DND-41 (cell line): ENCODE results near the gene SHCBP1.

Experiments
- ATAC-seq: fragments of 200-7000 bp; cut with Tn5 transposase; 3 replicates; pipeline ENCODE4 v1.9.1; 2021; ENCODE audit warnings: low read depth; ENCODE audit not compliant: insufficient read depth
- DNase-seq: peaks from one replicate; pipeline ENCODE4 v3.0.0-alpha.2; 2020
- H2AFZ ChIP-seq: 2 replicates; pipeline ENCODE4 v1.6.0; 2012; ENCODE audit warnings: low read depth, low read length
- H3K27ac ChIP-seq: 2 replicates; pipeline ENCODE4 v1.5.1; 2012; ENCODE audit warnings: low read length, inconsistent platforms
- H3K27me3 ChIP-seq: fragments of 200-600 bp; sonication (generic); 2 replicates; pipeline ENCODE4 v1.6.0; 2012; ENCODE audit warnings: low read length, mild to moderate bottlenecking, inconsistent platforms; ENCODE audit not compliant: insufficient read depth, poor library complexity
- H3K36me3 ChIP-seq: 2 replicates; pipeline ENCODE4 v1.5.1; 2012; ENCODE audit warnings: low read length, inconsistent platforms; ENCODE audit not compliant: insufficient read depth
- H3K4me1 ChIP-seq: 2 replicates; pipeline ENCODE4 v1.5.1; 2012; ENCODE audit warnings: mild to moderate bottlenecking, low read length; ENCODE audit not compliant: insufficient read depth
- H3K4me2 ChIP-seq: 2 replicates; pipeline ENCODE4 v1.6.0; 2012; ENCODE audit warnings: mild to moderate bottlenecking, moderate library complexity, low read length, inconsistent platforms; ENCODE audit not compliant: insufficient read depth
- H3K4me3 ChIP-seq, 2 experiments: fragments of 200-600 bp in 1 of 2; shearing (Covaris generic) in 1 of 2; 2 replicates each; pipeline ENCODE4 v1.5.1; 2012 to 2016; ENCODE audit warnings: inconsistent platforms in 2 of 2, low read length in 2 of 2, mild to moderate bottlenecking in 2 of 2, low read depth in 1 of 2, moderate library complexity in 1 of 2
- H3K79me2 ChIP-seq: 2 replicates; pipeline ENCODE4 v1.6.0; 2012; ENCODE audit warnings: low read length, inconsistent platforms; ENCODE audit not compliant: insufficient read depth
- H3K9ac ChIP-seq: 2 replicates; pipeline ENCODE4 v1.6.0; 2012; ENCODE audit warnings: low read depth, mild to moderate bottlenecking, inconsistent platforms, low read length, moderate library complexity
- H3K9me3 ChIP-seq: 2 replicates; pipeline ENCODE4 v1.5.1; 2012; ENCODE audit warnings: low read length, moderate library complexity, mild to moderate bottlenecking, inconsistent platforms; ENCODE audit not compliant: insufficient read depth, severe bottlenecking
- H4K20me1 ChIP-seq: 2 replicates; pipeline ENCODE4 v1.6.0; 2012; ENCODE audit warnings: low read length; ENCODE audit not compliant: insufficient read depth
- CTCF ChIP-seq: IDR thresholded peaks from 2 replicates; pipeline ENCODE4 v1.5.1; 2012; ENCODE audit warnings: borderline replicate concordance, low read length, moderate library complexity, mild to moderate bottlenecking; ENCODE audit not compliant: poor library complexity, severe bottlenecking; ENCODE audit errors: extremely low read depth
- EZH2 ChIP-seq: IDR thresholded peaks from 3 replicates; pipeline ENCODE4 v1.6.1; 2012; ENCODE audit warnings: borderline replicate concordance, low read depth, mild to moderate bottlenecking, moderate library complexity, low read length, inconsistent platforms; ENCODE audit not compliant: severe bottlenecking

Gene SHCBP1

DNA sequence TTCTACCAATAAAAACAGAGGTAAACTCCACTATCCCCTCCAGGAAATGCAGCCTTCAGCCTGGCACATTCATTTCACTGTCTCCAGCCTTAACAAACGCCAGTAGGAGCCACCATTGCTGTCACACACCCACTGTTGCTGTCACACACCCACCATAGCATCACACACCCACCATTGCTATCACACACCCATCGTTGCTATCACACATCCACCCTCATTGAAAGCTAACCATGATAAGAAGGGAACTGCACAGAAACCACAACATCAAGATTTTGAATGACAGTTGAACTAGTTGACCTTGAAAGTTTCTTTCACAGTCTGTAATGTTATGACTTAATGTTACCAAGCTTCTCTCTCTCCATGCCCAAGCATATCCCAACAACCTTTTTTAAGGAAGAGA lies 38.1 kb downstream of the SHCBP1 start:
- no peak for ATAC-seq
- TF ChIP-seq EZH2: no peak
- TF ChIP-seq CTCF: no peak
- H3K9me3 ChIP-seq: peaks cover 11% of the 10 kb centered on the region
- no peak for DNase-seq
- H3K4me3 ChIP-seq: no peak overlapping the region
- H3K79me2 ChIP-seq: peaks cover 27% of the 10 kb centered on the region
- no peak overlapping the region for H3K27ac ChIP-seq
- H3K4me1 ChIP-seq: no peaks in the 10 kb centered on the region
- no peak overlapping the region for H3K4me2 ChIP-seq
- H2AFZ ChIP-seq: no peak overlapping the region
- H4K20me1 ChIP-seq: no peaks in the 10 kb centered on the region; the same call in 1 of the 2 replicates
- H3K9ac ChIP-seq: no peak overlapping the region
- H3K36me3 ChIP-seq: peaks cover 80% of the 10 kb centered on the region
- no peaks in the 10 kb centered on the region for H3K27me3 ChIP-seq

GRCh38 chr16:46582313-46582712 lies 38.9 kb downstream of the SHCBP1 start:
- H2AFZ ChIP-seq: no peak overlapping the region
- H4K20me1 ChIP-seq: no peaks in the 10 kb centered on the region; the same call in 1 of the 2 replicates
- TF ChIP-seq CTCF (no peak), EZH2 (no peak)
- no peak overlapping the region for H3K4me3 ChIP-seq
- H3K4me2 ChIP-seq: no peak overlapping the region
- peaks cover 23% of the 10 kb centered on the region for H3K79me2 ChIP-seq
- H3K27me3 ChIP-seq: no peaks in the 10 kb centered on the region
- H3K27ac ChIP-seq: no peak overlapping the region
- H3K9me3 ChIP-seq: peaks cover 9% of the 10 kb centered on the region
- ATAC-seq: no peak
- no peak overlapping the region for H3K9ac ChIP-seq
- no peaks in the 10 kb centered on the region for H3K4me1 ChIP-seq
- peaks cover 77% of the 10 kb centered on the region for H3K36me3 ChIP-seq
- no peak for DNase-seq

- DNase-seq: no peak
- H3K4me3 ChIP-seq: no peak overlapping the region
- H3K9ac ChIP-seq: no peak overlapping the region
- no peak for TF ChIP-seq CTCF
- TF ChIP-seq EZH2: no peak
- ATAC-seq: no peak
- H3K27ac ChIP-seq: no peak overlapping the region
- no peaks in the 10 kb centered on the region for H3K9me3 ChIP-seq
- no peaks in the 10 kb centered on the region for H3K4me1 ChIP-seq
- no peak overlapping the region for H2AFZ ChIP-seq
- peaks cover 41% of the 10 kb centered on the region for H3K36me3 ChIP-seq
- no peaks in the 10 kb centered on the region for H4K20me1 ChIP-seq
- H3K79me2 ChIP-seq: no peaks in the 10 kb centered on the region
- no peak overlapping the region for H3K4me2 ChIP-seq
- no peaks in the 10 kb centered on the region for H3K27me3 ChIP-seq
These were observed 43.1 kb downstream of the SHCBP1 start for GRCh38 chr16:46577988-46578579.

DNA sequence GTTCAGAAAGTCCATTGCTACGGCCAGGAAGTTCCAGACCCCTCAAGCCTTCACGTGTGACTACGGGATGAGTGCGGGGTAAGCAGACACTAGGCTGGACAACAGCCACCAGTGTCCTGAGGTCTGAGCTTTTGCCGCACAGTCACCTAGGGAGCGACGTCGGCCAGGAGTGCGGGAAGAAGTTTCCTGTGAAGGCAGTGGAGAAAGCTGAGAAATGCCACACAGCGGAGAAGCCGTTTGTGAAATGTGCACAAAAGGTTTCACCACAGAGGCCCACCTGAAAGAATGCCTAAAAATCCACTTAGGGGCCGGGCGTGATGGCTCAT lies 47.4 kb downstream of the SHCBP1 start:
- ATAC-seq: no peak
- Histone ChIP-seq H3K9ac (no peak overlapping the region), H3K9me3 (peaks cover 2% of the 10 kb centered on the region), H2AFZ (no peak overlapping the region), H3K4me1 (no peaks in the 10 kb centered on the region), H3K4me2 (no peak overlapping the region), H3K27me3 (no peaks in the 10 kb centered on the region), H4K20me1 (no peaks in the 10 kb centered on the region), H3K4me3 (no peak overlapping the region), H3K27ac (no peak overlapping the region), H3K36me3 (peaks cover 10% of the 10 kb centered on the region; the same call in 1 of the 2 replicates), H3K79me2 (no peaks in the 10 kb centered on the region)
- no peak for DNase-seq
- TF ChIP-seq CTCF: no peak
- TF ChIP-seq EZH2: no peak
